Measurements from ENCODE around the gene MTFR2.

Gene MTFR2

GRCh38 chr6:136208783-136209182 is 41.3 kb downstream of the MTFR2 start:
- TF ChIP-seq, protein P1, sequence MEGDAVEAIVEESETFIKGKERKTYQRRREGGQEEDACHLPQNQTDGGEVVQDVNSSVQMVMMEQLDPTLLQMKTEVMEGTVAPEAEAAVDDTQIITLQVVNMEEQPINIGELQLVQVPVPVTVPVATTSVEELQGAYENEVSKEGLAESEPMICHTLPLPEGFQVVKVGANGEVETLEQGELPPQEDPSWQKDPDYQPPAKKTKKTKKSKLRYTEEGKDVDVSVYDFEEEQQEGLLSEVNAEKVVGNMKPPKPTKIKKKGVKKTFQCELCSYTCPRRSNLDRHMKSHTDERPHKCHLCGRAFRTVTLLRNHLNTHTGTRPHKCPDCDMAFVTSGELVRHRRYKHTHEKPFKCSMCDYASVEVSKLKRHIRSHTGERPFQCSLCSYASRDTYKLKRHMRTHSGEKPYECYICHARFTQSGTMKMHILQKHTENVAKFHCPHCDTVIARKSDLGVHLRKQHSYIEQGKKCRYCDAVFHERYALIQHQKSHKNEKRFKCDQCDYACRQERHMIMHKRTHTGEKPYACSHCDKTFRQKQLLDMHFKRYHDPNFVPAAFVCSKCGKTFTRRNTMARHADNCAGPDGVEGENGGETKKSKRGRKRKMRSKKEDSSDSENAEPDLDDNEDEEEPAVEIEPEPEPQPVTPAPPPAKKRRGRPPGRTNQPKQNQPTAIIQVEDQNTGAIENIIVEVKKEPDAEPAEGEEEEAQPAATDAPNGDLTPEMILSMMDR (IDR thresholded peaks at IDR 0.05; ENCODE audit: low read depth, low read length): no peak
- no peak for DNase-seq (ENCODE audit: extremely low read depth, low read depth)

DNA sequence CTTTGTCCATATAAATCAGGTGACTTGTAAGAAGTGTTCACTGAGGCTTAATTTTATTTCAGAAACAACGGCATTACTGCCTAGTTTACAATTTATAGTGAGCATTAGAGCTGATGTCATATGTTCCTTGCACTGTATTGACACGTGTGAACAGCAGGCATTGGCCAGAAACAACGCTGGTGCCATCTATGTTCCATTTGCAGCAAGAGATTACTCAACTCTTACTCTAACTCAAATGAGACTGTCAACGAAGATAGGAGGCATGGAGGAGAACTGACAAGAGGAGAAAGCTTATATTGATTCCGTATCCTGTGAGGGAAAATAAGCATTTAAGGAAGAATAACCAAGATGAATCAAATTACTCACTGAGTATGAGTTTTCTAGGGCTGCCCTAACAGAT is 48.4 kb downstream of the MTFR2 start:
- DNase-seq (ENCODE audit: extremely low read depth, low read depth): no peak
- TF ChIP-seq, protein P1 (IDR thresholded peaks at IDR 0.05; ENCODE audit: low read depth, low read length): no peak; the same call in 1 of the 2 replicates

DNA sequence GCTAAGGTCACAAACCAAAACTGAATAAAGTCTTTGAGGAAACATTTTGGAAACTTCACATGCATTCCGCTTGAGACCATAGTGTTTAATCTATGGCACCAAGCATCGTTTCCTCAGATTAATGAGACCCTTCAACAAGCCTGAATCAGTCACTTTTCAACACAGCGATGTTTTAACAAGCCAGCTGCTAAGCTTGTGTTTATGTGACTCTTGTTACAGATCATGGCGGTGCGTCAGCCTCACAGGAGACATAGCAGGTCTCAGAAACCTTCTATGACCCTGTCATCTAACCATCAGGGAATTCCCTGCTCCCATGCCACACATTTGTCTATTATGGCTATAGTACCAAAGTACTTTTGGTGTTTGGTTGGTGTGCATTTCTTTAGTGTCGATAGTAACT is 57.2 kb downstream of the MTFR2 start:
- TF ChIP-seq, protein P1 (IDR thresholded peaks at IDR 0.05; ENCODE audit: low read depth, low read length): no peak
- no peak for DNase-seq (ENCODE audit: extremely low read depth, low read depth)

DNA sequence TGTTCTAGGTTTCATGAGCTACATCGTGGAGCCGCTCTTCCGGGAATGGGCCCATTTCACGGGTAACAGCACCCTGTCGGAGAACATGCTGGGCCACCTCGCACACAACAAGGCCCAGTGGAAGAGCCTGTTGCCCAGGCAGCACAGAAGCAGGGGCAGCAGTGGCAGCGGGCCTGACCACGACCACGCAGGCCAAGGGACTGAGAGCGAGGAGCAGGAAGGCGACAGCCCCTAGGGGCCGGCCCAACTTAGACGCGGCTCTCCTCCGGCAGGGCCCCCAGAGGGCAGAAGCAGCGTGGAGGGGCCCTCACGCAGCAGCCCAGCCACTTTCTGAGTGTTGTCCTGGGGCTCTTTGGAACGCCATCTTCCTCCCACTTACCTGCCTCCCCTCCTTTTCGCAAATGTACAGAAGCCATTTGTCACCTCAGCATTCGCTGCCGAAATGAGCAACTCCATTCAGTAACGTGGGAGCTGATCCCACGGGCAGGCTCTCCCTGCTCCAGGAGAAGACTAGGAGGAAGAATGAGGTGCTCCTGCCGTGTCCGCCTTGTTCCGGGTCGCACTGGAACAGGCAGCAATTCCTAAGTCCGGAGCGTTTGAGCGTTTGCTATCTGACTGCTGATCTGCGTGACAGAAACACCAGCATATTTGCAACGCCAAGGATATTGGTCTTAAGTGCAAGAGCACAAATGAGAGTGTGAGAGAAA is 58.4 kb downstream of the MTFR2 start:
- TF ChIP-seq, protein P1 (IDR thresholded peaks at IDR 0.05; ENCODE audit: low read depth, low read length): no peak

GRCh38 chr6:136189104-136189503 is 61.0 kb downstream of the MTFR2 start:
- TF ChIP-seq, protein P1 (IDR thresholded peaks at IDR 0.05; ENCODE audit: low read depth, low read length): no peak
- DNase-seq (ENCODE audit: extremely low read depth, low read depth): no peak

More for the DNA sequence above, 58.4 kb downstream of the MTFR2 start:
- no peak for DNase-seq (ENCODE audit: extremely low read depth, low read depth)

DNA sequence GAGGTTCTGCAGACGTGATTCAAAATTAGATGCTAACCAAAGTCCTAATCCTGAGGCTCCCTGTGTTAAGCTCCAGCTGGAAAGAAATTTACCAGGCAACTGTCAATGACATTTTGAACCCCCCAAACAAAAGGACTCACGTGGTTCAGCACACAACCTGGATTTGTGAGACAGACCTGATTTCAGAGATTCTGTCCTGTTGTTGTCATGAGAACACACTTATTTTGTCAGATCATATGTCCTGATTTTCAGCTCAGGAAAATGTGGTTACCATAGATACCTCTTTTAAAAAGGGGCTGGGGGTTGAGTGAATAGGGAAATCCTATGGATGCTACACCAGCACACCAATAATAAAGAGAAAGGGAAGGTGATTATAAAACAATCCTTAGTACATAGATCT is 61.6 kb downstream of the MTFR2 start:
- TF ChIP-seq, protein P1 (IDR thresholded peaks at IDR 0.05; ENCODE audit: low read depth, low read length): no peak
- DNase-seq (ENCODE audit: extremely low read depth, low read depth): no peak

DNA sequence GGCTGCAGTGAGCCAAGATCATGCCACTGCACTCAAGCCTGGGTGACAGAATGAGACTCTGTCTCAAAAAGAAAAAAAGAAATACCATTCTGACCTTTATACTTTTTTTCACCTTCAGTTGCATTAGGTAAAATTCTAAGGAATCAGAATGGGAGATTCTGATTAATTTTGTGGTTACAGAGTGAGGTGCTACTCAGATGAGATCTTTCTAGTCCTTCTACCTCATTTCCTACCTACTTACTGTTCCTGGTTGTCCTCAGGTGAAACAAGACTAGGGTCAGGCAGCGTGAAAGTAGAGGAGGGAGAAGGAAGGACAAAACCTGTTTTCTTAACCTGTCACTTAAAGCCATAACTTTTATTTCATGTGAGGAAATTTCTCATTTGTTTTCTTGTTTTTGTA is 63.7 kb downstream of the MTFR2 start:
- DNase-seq (ENCODE audit: extremely low read depth, low read depth): no peak
- TF ChIP-seq, protein P1 (IDR thresholded peaks at IDR 0.05; ENCODE audit: low read depth, low read length): no peak
